Parathyroid adenoma (tissue), 2 donors: ENCODE results near the gene LRP2BP.

Source experiments
- H2AFZ ChIP-seq: fragments of 300-600 bp; sonication (generic); one replicate; pipeline ENCODE4 v1.7.0; 2017; ENCODE audit warnings: antibody characterized with exemption, mild to moderate bottlenecking
- H3K27ac ChIP-seq: fragments of 300-600 bp; sonication (generic); one replicate; pipeline ENCODE4 v1.7.0; 2017
- H3K27me3 ChIP-seq: fragments of 300-600 bp; sonication (generic); one replicate; pipeline ENCODE4 v1.7.0; 2017; ENCODE audit warnings: low read length; ENCODE audit not compliant: control insufficient read depth, insufficient read depth
- H3K36me3 ChIP-seq: fragments of 300-600 bp; sonication (generic); one replicate; pipeline ENCODE4 v1.7.0; 2017; ENCODE audit warnings: low read length; ENCODE audit not compliant: control insufficient read depth, insufficient read depth
- H3K4me1 ChIP-seq: fragments of 300-600 bp; sonication (generic); one replicate; pipeline ENCODE4 v1.7.0; 2017; ENCODE audit warnings: control low read depth
- H3K4me2 ChIP-seq: fragments of 300-600 bp; sonication (generic); one replicate; pipeline ENCODE4 v1.7.0; 2017; ENCODE audit warnings: low read length
- H3K4me3 ChIP-seq: fragments of 300-600 bp; sonication (generic); one replicate; pipeline ENCODE4 v1.7.0; 2017; ENCODE audit warnings: low read depth, low read length
- H3K79me2 ChIP-seq: fragments of 300-600 bp; sonication (generic); one replicate; pipeline ENCODE4 v1.7.0; 2017; ENCODE audit warnings: control low read depth
- H3K9ac ChIP-seq: fragments of 300-600 bp; sonication (generic); one replicate; pipeline ENCODE4 v1.7.0; 2017; ENCODE audit warnings: mild to moderate bottlenecking
- H3K9me3 ChIP-seq: fragments of 300-600 bp; sonication (generic); one replicate; pipeline ENCODE4 v1.7.0; 2017; ENCODE audit warnings: low read length; ENCODE audit not compliant: control insufficient read depth
- CTCF ChIP-seq: fragments of 300-600 bp; sonication (generic); IDR thresholded peaks from one replicate; pipeline ENCODE4 v1.7.0; 2017; ENCODE audit warnings: antibody characterized with exemption, mild to moderate bottlenecking
- donor health status: primary hyperparathyroidism.

The LRP2BP gene

GRCh38 chr4:185344743-185345538 is 50.8 kb downstream of the LRP2BP start:
- Histone ChIP-seq H3K9me3 (no peaks in the 10 kb centered on the region), H2AFZ (no peak overlapping the region), H3K4me2 (no peak overlapping the region), H3K4me1 (no peaks in the 10 kb centered on the region), H3K4me3 (no peak overlapping the region), H3K27me3 (no peaks in the 10 kb centered on the region), H3K9ac (no peak overlapping the region), H3K79me2 (no peaks in the 10 kb centered on the region), H3K36me3 (no peaks in the 10 kb centered on the region), H3K27ac (no peak overlapping the region)
- TF ChIP-seq CTCF, result no peak

GRCh38 chr4:185343726-185344581 is 51.8 kb downstream of the LRP2BP start:
- no peaks in the 10 kb centered on the region for H3K79me2 ChIP-seq
- H3K4me3 ChIP-seq, result no peak overlapping the region
- no peaks in the 10 kb centered on the region for H3K36me3 ChIP-seq
- H3K4me1 ChIP-seq, result no peaks in the 10 kb centered on the region
- no peak overlapping the region for H3K27ac ChIP-seq
- no peak overlapping the region for H3K4me2 ChIP-seq
- H2AFZ ChIP-seq, result no peak overlapping the region
- H3K9ac ChIP-seq, result no peak overlapping the region
- no peak for TF ChIP-seq CTCF
- H3K27me3 ChIP-seq, result no peaks in the 10 kb centered on the region
- H3K9me3 ChIP-seq, result no peaks in the 10 kb centered on the region

GRCh38 chr4:185341841-185342240 is 53.9 kb downstream of the LRP2BP start:
- no peak overlapping the region for H3K27ac ChIP-seq

GRCh38 chr4:185341377-185341776 is 54.3 kb downstream of the LRP2BP start:
- Histone ChIP-seq H2AFZ (no peak overlapping the region), H3K27ac (no peak overlapping the region), H3K27me3 (no peaks in the 10 kb centered on the region), H3K4me1 (no peaks in the 10 kb centered on the region), H3K79me2 (no peaks in the 10 kb centered on the region), H3K9ac (no peak overlapping the region), H3K9me3 (no peaks in the 10 kb centered on the region), H3K4me2 (no peak overlapping the region), H3K36me3 (no peaks in the 10 kb centered on the region), H3K4me3 (no peak overlapping the region)
- no peak for TF ChIP-seq CTCF

More at GRCh38 chr4:185341841-185342240, 53.9 kb downstream of the LRP2BP start:
- H3K4me2 ChIP-seq, result no peak overlapping the region
- no peaks in the 10 kb centered on the region for H3K36me3 ChIP-seq
- no peak overlapping the region for H2AFZ ChIP-seq
- H3K4me3 ChIP-seq, result no peak overlapping the region
- H3K9me3 ChIP-seq, result no peaks in the 10 kb centered on the region
- no peak overlapping the region for H3K9ac ChIP-seq
- H3K4me1 ChIP-seq, result no peaks in the 10 kb centered on the region
- no peak for TF ChIP-seq CTCF
- no peaks in the 10 kb centered on the region for H3K27me3 ChIP-seq
- no peaks in the 10 kb centered on the region for H3K79me2 ChIP-seq
